Neural cell (in vitro differentiated cells): ENCODE measurements around the gene PARK7. TPM values are rescaled to one million over a fixed set of nuclear protein-coding genes. Genes with fewer than 3 reads are reported as not detected.

Source experiments
- H2AFZ ChIP-seq: fragments of 200-600, 300-800 bp; sonication (generic), shearing (Covaris generic); 2 replicates; pipeline ENCODE4 v1.6.0; 2014; ENCODE audit warnings: low read depth, mild to moderate bottlenecking, antibody characterized with exemption, low read length, moderate library complexity
- H3F3A ChIP-seq: fragments of 200-600 bp; shearing (Covaris generic); 2 replicates; pipeline ENCODE4 v1.6.1; 2016; ENCODE audit warnings: mild to moderate bottlenecking, moderate library complexity, mixed read lengths, antibody characterized with exemption, low read length; ENCODE audit not compliant: insufficient read depth, poor library complexity, severe bottlenecking
- H3K27ac ChIP-seq: fragments of 200-600, 300-800 bp; sonication (generic), shearing (Covaris generic); 2 replicates; pipeline ENCODE4 v1.5.1; 2014; ENCODE audit warnings: mild to moderate bottlenecking, low read length, moderate library complexity
- H3K27me3 ChIP-seq: fragments of 300-800, 200-600 bp; sonication (generic), shearing (Covaris generic); 2 replicates; pipeline ENCODE4 v1.6.0; 2014; ENCODE audit warnings: mild to moderate bottlenecking, low read depth, low read length, moderate library complexity; ENCODE audit not compliant: insufficient read depth
- H3K36me3 ChIP-seq: fragments of 300-800, 200-600 bp; sonication (generic), shearing (Covaris generic); 2 replicates; pipeline ENCODE4 v1.5.1; 2014; ENCODE audit warnings: mild to moderate bottlenecking, antibody characterized with exemption, low read length, moderate library complexity; ENCODE audit not compliant: insufficient read depth
- H3K4me2 ChIP-seq: fragments of 300-800, 200-600 bp; sonication (generic), shearing (Covaris generic); 2 replicates; pipeline ENCODE4 v1.6.0; 2014; ENCODE audit warnings: mild to moderate bottlenecking, low read length
- H3K4me3 ChIP-seq: fragments of 300-800, 200-600 bp; sonication (generic), shearing (Covaris generic); 2 replicates; pipeline ENCODE4 v1.5.1; 2014; ENCODE audit warnings: mild to moderate bottlenecking, low read length, moderate library complexity
- H3K79me2 ChIP-seq: fragments of 200-600 bp; shearing (Covaris generic); replicated peaks from 2 replicates; pipeline ENCODE4 v1.6.0; 2014; ENCODE audit warnings: mild to moderate bottlenecking, low read length, moderate library complexity; ENCODE audit not compliant: insufficient read depth
- H3K9ac ChIP-seq: fragments of 300-800, 200-600 bp; sonication (generic), shearing (Covaris generic); 2 replicates; pipeline ENCODE4 v1.6.1; 2016; ENCODE audit warnings: mild to moderate bottlenecking, low read length, mixed read lengths
- H3K9me2 ChIP-seq: fragments of 200-600 bp; shearing (Covaris generic); 2 replicates; pipeline ENCODE4 v1.6.1; 2016; ENCODE audit warnings: mild to moderate bottlenecking, low read length, mixed read lengths; ENCODE audit not compliant: insufficient read depth
- H3K9me3 ChIP-seq: fragments of 200-600, 300-800 bp; sonication (generic), shearing (Covaris generic); 2 replicates; pipeline ENCODE4 v1.6.1; 2016; ENCODE audit warnings: mild to moderate bottlenecking, mixed run types, low read length, moderate library complexity, mixed read lengths
- H4K20me1 ChIP-seq: fragments of 200-600 bp; shearing (Covaris generic); 2 replicates; pipeline ENCODE4 v1.6.1; 2016; ENCODE audit warnings: mild to moderate bottlenecking, mixed run types; ENCODE audit not compliant: insufficient read depth
- EP300 ChIP-seq: fragments of 450-650 bp; conservative IDR thresholded peaks from 2 replicates; pipeline ENCODE4 v1.6.1; 2014; ENCODE audit warnings: antibody characterized with exemption, mild to moderate bottlenecking, moderate library complexity; ENCODE audit not compliant: poor library complexity, severe bottlenecking
- EZH2 ChIP-seq: fragments of 200-600, 300-800 bp; shearing (Covaris generic), sonication (generic); IDR thresholded peaks from 2 replicates; pipeline ENCODE4 v1.6.1; 2014; ENCODE audit warnings: antibody characterized with exemption, low read length, borderline replicate concordance, mild to moderate bottlenecking; ENCODE audit not compliant: insufficient read depth, poor library complexity, severe bottlenecking
- MXI1 ChIP-seq: fragments of 450-650 bp; conservative IDR thresholded peaks from 2 replicates; pipeline ENCODE4 v1.6.1; 2014; ENCODE audit warnings: antibody characterized with exemption, mild to moderate bottlenecking; ENCODE audit not compliant: poor library complexity, severe bottlenecking
- POLR2AphosphoS5 ChIP-seq: IDR thresholded peaks from 2 replicates; pipeline ENCODE4 v1.6.1; 2012
- RAD21 ChIP-seq: fragments of 450-650 bp; conservative IDR thresholded peaks from 2 replicates; pipeline ENCODE4 v1.6.1; 2014; ENCODE audit warnings: antibody characterized with exemption, mild to moderate bottlenecking, moderate library complexity
- REST ChIP-seq: IDR thresholded peaks from 2 replicates; pipeline ENCODE4 v1.6.1; 2012; ENCODE audit warnings: borderline replicate concordance
- SMC3 ChIP-seq: fragments of 450-650 bp; conservative IDR thresholded peaks from 2 replicates; pipeline ENCODE4 v1.6.1; 2014; ENCODE audit warnings: antibody characterized with exemption, mild to moderate bottlenecking, moderate library complexity; ENCODE audit not compliant: poor library complexity
- TAF1 ChIP-seq: IDR thresholded peaks from 2 replicates; pipeline ENCODE4 v1.6.1; 2012; ENCODE audit warnings: low read depth
- polyA plus RNA-seq: library from polyadenylated mRNA; depleted of rRNA; stranded (reverse); fragments of >200 nt; gene quantifications from 2 replicates; pipeline ENCODE4 v1.2.3, GENCODE V29; 2014
- TF ChIP-seq, protein P1 (sequence below): fragments of 450-650 bp; IDR thresholded peaks from 2 replicates; pipeline ENCODE4 v1.5.1; 2014; ENCODE audit warnings: antibody characterized with exemption, mild to moderate bottlenecking, moderate library complexity; ENCODE audit not compliant: poor library complexity, severe bottlenecking

Gene PARK7
- polyA plus RNA-seq, 1 donor from 2014 or later = 378 TPM

GRCh38 chr1:8002921-8003320, 41.4 kb downstream of the PARK7 start:
- Histone ChIP-seq H4K20me1 (no peaks in the 10 kb centered on the region), H3K9ac (no peak overlapping the region)

DNA sequence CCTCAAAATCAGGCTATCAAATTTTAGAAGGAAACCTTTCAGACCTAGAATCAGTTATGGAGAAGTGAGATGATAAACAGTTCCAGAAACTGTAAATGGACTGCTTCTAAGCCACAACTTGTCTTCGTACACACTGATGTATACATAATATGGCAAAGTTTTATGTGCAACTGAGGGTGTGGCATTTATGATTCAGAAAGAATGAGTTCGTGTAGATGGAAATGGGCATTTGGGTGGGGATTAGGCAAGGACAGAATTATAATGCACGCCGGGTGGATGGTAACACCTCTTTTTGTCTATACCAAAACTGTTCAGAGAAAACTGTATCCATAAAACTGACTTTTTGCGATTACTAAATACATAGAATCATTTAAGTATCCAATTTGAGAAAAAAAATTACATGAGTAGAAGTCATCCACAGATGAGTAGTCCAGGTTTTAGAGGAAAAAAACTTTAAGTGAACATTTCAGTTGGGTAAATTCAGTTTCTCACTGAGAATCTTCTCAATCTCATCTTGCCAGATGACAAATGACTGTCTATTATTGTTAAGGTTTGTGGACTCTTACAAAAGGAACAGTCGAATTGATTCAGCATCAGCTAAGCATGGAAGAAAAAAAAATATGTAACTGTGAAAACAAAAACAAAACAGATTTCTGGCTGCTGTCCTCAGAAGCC, 42.1 kb downstream of the PARK7 start:
- Histone ChIP-seq H3K36me3 (no peaks in the 10 kb centered on the region), H3K9ac (no peak overlapping the region), H3K27me3 (no peaks in the 10 kb centered on the region), H3K9me2 (no peaks in the 10 kb centered on the region), H3K4me3 (no peak overlapping the region), H3K9me3 (no peaks in the 10 kb centered on the region), H3K4me2 (no peak overlapping the region), H2AFZ (no peak overlapping the region), H4K20me1 (no peaks in the 10 kb centered on the region), H3K79me2 (no peaks in the 10 kb centered on the region), H3K27ac (no peak overlapping the region), H3F3A (no peaks in the 10 kb centered on the region)
- TF ChIP-seq REST (no peak), EP300 (no peak), SMC3 (no peak), POLR2AphosphoS5 (no peak), TAF1 (no peak), MXI1 (no peak)
- TF ChIP-seq, protein P1, sequence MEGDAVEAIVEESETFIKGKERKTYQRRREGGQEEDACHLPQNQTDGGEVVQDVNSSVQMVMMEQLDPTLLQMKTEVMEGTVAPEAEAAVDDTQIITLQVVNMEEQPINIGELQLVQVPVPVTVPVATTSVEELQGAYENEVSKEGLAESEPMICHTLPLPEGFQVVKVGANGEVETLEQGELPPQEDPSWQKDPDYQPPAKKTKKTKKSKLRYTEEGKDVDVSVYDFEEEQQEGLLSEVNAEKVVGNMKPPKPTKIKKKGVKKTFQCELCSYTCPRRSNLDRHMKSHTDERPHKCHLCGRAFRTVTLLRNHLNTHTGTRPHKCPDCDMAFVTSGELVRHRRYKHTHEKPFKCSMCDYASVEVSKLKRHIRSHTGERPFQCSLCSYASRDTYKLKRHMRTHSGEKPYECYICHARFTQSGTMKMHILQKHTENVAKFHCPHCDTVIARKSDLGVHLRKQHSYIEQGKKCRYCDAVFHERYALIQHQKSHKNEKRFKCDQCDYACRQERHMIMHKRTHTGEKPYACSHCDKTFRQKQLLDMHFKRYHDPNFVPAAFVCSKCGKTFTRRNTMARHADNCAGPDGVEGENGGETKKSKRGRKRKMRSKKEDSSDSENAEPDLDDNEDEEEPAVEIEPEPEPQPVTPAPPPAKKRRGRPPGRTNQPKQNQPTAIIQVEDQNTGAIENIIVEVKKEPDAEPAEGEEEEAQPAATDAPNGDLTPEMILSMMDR = no peak

More at GRCh38 chr1:8002921-8003320, 41.4 kb downstream of the PARK7 start:
- H3K36me3 ChIP-seq = no peaks in the 10 kb centered on the region
- no peaks in the 10 kb centered on the region for H3K9me3 ChIP-seq
- no peak overlapping the region for H3K4me2 ChIP-seq
- TF ChIP-seq SMC3 (no peak), MXI1 (no peak), TAF1 (no peak), REST (no peak), EP300 (no peak), EZH2 (no peak), POLR2AphosphoS5 (no peak), RAD21 (no peak)
- TF ChIP-seq, protein P1 = no peak
- no peak overlapping the region for H2AFZ ChIP-seq
- H3K27ac ChIP-seq = no peak overlapping the region
- no peak overlapping the region for H3K4me3 ChIP-seq
- H3F3A ChIP-seq = no peaks in the 10 kb centered on the region
- no peaks in the 10 kb centered on the region for H3K79me2 ChIP-seq
- no peaks in the 10 kb centered on the region for H3K27me3 ChIP-seq
- H3K9me2 ChIP-seq = no peaks in the 10 kb centered on the region
